HG03135 (cell line): ENCODE measurements around the gene GRID1.

ENCODE experiments used
- ATAC-seq: cut with Tn5 transposase; IDR thresholded peaks from one replicate; pipeline ENCODE4 v1.9.1; 2021; ENCODE audit warnings: mild to moderate bottlenecking, moderate library complexity; ENCODE audit not compliant: unreplicated experiment

The GRID1 gene

GRCh38 chr10:86366033-86366901 lies at the start of gene GRID1:
TSS of gene GRID1 (minus strand) at chr10:86366795.
- no peak for ATAC-seq

DNA sequence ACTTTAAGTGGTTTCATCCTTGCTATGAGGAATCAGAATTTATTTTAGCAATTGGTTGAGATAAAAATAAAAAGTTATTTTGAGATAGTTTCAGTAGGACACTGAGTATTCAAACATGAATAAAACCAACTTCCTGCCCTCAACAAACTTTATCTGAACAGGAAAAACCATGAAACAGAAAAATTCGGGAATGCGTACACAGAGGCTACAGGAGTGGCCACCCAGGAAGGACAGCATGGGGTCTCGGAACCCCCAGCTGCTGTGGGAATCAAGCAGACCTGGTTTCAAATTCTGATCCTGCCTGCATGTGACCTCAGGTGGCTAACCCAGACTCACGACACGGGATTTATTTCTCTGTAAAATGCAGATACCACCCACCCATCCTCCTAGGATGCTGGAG lies 49.0 kb upstream of the GRID1 start:
- ATAC-seq = no peak

GRCh38 chr10:86415116-86415515 lies 48.5 kb upstream of the GRID1 start:
- no peak for ATAC-seq

DNA sequence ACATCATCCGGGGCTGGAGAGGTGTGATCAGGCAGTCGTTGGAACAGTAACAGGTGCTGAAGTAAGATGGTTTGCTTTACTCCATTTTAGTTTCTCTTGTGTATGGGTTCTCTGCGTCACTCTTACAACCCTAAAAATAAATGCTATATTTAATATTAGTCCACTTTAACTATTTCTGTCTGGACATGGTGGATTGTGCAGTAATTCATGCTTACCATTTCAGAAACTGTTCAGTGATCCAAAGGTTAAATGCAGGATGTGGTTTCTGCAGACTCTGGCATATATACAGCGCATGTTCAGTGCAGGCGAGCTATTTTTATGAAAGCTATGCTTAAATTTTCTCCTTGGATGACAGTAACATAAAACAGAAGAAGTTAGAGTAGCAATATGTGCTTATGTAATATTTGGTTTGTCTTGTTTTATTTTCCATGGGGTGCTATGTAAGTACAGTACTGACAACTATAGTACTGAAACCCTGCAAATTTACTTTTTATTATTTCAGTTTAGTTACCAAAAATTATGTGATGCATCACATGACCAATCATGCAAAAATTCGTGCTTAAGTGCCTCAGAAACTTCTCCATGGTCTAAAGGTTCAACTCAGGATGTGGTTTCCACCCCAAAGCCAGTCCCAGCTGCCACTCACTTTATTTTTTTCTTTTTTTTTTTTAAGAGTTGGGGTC lies 46.6 kb upstream of the GRID1 start:
- peak; percentile 68 for ATAC-seq

- no peak for ATAC-seq
These were observed 45.4 kb upstream of the GRID1 start for GRCh38 chr10:86411852-86412560.

GRCh38 chr10:86411281-86411841 lies 44.8 kb upstream of the GRID1 start:
- ATAC-seq = no peak

DNA sequence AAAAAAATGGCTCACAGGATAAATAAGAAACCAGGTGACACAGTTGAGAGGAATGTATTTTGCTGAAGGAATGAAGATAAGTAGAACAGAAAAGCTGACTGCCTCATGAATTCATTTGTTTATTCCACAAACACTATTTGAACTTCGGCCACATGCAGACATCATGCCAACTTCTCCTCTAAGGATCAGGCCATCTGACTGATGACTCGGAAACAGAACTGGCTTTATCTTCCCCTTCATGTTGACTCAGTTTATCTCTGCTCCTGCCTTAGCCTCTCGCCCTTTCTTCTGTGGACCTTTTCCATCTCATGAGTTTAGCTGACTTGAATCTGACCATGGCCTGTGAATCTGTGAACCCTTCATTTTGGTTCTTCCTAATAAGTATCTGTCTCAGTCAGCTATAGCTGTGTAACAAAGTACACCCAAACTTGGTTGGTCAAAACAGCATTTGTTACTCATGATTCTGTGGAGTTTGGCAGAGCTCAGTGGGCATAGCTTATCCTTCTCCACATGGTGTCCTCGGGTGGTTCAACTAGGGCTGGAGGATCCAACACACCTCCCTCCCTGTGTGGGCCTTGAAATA lies 44.0 kb upstream of the GRID1 start:
- ATAC-seq = no peak

DNA sequence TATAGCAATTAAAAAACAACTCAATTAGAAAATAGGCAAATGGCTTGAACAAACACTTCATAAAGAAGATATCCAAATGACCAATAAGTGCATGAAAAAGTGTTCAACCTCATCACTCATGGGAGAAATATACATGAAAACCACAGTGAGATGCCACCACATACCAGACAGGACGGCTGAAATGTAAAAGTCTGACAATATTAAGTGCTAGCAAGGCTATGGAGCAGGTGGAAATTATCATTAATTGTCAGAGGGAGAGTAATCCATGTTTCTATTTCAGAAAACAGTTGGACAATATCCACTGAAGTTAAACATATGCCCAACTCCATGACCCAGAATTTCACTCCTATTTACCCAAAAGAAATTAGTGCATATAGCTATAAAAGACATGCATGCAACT lies 42.6 kb upstream of the GRID1 start:
- ATAC-seq = no peak

DNA sequence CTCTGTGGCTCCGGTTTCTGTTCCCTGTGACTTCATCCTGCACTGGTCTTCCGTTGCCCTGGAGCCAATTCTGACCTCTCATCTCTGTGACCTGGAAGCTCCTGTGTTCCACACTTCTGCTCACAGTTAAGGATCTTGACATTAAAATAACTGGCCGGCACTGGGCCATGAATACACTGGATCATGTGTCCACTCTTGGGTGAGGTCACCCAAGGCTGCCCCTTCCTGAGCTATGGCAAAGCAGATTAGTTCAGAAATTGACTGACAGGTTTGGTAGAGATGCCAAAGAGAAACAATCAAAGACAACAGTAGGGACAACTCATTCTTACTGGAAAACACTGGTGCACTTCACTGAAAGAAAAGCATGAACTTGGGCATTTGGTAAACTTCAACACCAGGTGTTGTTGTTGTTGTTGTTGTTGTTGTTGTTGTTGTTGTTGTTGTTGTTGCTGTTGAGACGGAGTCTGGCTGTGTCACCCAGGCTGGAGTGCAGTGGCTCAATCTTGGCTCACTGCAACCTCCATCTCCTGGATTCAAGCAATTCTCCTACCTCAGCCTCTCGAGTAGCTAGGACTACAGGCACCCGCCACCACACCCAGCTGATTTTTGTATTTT lies 36.7 kb upstream of the GRID1 start:
- ATAC-seq = no peak

GRCh38 chr10:86402283-86402941 lies 35.8 kb upstream of the GRID1 start:
- ATAC-seq = no peak

- ATAC-seq = no peak
These were observed 35.1 kb upstream of the GRID1 start for GRCh38 chr10:86401588-86402282.

DNA sequence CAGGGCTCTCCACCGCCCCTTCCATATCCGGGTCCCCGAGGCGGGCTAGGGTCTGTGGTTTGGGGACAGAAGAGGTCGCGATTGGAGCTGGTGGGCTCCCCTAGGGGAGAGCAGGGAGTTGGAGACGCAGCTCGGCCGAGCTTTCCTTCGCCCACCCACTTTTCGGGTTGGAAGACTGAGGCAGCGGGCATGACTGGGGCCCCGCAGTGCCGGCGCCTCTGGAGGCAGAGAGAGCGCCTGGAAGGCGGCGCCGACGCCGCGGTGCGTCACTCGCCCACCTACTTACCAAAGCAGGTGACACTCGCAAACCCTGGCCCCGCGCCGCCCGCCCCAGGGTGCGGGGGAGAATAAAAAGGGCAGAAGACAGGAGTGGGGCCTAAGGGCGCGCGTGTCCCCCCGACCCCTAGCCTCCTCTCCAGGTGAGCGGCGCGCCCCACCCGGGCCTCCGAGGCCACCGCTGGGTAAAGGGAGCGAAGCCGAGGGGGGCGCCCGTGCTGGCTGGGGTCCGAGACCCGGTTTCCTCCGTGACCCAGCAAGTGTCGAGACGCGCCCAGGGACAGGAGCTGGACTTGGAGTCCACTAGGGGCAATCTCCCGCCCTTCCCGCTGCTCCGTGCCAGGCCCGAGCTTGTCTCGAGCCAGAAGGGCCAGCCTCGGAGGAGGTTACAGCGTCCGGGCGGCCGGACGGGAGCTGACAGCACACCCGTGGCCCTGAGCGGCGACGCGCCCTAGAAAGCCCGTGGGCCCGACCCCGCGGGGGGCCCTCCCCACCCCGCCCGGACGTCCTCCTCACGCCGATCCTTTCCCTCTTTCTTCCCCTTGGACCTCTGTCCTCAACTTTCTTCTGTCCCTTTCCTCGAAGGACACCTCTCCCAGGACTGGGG lies 34.4 kb upstream of the GRID1 start:
- ATAC-seq = peak; percentile 36

- ATAC-seq = peak; percentile 93
These were observed 33.5 kb upstream of the GRID1 start for GRCh38 chr10:86399879-86400704.

DNA sequence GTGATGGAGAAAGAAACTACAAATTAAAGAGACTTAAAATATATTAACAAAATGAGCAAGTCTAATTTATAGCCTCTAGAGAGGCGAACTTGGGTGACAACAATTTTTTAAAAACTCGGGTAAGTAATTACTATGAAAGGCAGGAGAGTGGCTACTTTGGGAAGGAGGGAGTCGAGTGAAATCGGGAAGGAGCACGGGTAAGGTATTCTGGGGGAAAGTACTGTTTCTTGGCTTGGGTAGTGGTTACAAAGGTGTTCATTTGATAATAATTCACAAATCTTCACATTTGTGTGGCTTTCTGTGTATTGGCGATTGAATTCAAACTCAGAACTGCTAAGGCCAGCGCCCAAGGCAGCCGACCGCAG lies 32.9 kb upstream of the GRID1 start:
- ATAC-seq = no peak

- ATAC-seq = no peak
These were observed 30.5 kb upstream of the GRID1 start for GRCh38 chr10:86397120-86397519.

- ATAC-seq = no peak
These were observed 27.4 kb upstream of the GRID1 start for GRCh38 chr10:86393862-86394455.

- no peak for ATAC-seq
These were observed 26.8 kb upstream of the GRID1 start for GRCh38 chr10:86393362-86393761.
